ENCODE measurements around the gene ACYP2.

DNA sequence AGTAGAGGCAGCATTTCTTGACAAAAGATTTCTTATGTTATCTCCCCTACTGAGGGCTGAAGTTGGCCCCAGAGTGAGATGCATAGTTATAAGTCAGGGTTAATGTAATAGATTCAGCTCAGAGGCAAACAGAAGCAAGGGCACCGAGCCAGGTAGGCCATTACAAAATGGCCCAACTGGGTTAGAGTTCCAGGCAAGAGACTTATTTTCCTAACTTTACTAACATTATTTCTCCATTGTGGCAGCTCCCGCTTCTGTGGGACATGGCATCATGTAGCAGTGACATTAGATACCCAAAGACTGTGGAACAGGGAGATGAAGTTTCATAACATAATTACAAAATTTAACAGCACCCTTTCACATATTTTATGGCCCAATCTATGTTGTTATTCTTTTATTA, 113.5 kb downstream of the ACYP2 start:
- TF ChIP-seq SP1 (IDR thresholded peaks at IDR 0.05): no peak
- no peak for TF ChIP-seq SUZ12 (IDR thresholded peaks at IDR 0.05)
- no peak for TF ChIP-seq HDGF (IDR thresholded peaks at IDR 0.05; ENCODE audit: borderline replicate concordance)
- TF ChIP-seq, protein P1, sequence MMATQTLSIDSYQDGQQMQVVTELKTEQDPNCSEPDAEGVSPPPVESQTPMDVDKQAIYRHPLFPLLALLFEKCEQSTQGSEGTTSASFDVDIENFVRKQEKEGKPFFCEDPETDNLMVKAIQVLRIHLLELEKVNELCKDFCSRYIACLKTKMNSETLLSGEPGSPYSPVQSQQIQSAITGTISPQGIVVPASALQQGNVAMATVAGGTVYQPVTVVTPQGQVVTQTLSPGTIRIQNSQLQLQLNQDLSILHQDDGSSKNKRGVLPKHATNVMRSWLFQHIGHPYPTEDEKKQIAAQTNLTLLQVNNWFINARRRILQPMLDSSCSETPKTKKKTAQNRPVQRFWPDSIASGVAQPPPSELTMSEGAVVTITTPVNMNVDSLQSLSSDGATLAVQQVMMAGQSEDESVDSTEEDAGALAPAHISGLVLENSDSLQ (IDR thresholded peaks at IDR 0.05): no peak
- no peak for TF ChIP-seq FOXK2 (IDR thresholded peaks at IDR 0.05)
- TF ChIP-seq BHLHE40 (IDR thresholded peaks at IDR 0.05; ENCODE audit: borderline replicate concordance): no peak
- no peak for TF ChIP-seq ARNT (IDR thresholded peaks at IDR 0.05)
- no peak for TF ChIP-seq TARDBP (IDR thresholded peaks at IDR 0.05)
- no peak for TF ChIP-seq NFRKB (IDR thresholded peaks at IDR 0.05)
